Ascending aorta (tissue), 2 donors: ENCODE results near the gene ANKRD23. TPM values are rescaled to one million over a fixed set of nuclear protein-coding genes. Genes with fewer than 3 reads are reported as not detected.
A peak's percentile ranks its signal among the peaks of the same experiment; 100 is the strongest.

Experiments
- DNase-seq, 2 donors: peaks; one replicate each; pipeline ENCODE4 v3.0.0-alpha.2; 2019; ENCODE audit warnings: low spot score in 2 of 2
- H3K27ac ChIP-seq, 2 donors: fragments of 200-600 bp; sonication (generic); one replicate each; pipeline ENCODE4 v1.5.1; 2016 to 2017; ENCODE audit warnings: mild to moderate bottlenecking in 1 of 2
- H3K27me3 ChIP-seq: fragments of 200-600 bp; sonication (generic); one replicate; pipeline ENCODE4 v1.5.1; 2017
- H3K36me3 ChIP-seq, 2 donors: fragments of 200-600 bp; sonication (generic); one replicate each; pipeline ENCODE4 v1.5.1; 2016
- H3K4me1 ChIP-seq, 2 donors: fragments of 200-600 bp; sonication (generic); one replicate each; pipeline ENCODE4 v1.5.1; 2016 to 2017; ENCODE audit warnings: mild to moderate bottlenecking in 1 of 2
- H3K4me3 ChIP-seq, 2 donors: fragments of 200-600 bp; sonication (generic); one replicate each; pipeline ENCODE4 v1.5.1; 2016 to 2017; ENCODE audit warnings: mild to moderate bottlenecking in 1 of 2
- H3K9me3 ChIP-seq, 2 donors: fragments of 200-600 bp; sonication (generic); one replicate each; pipeline ENCODE4 v1.5.1; 2016
- intact Hi-C: fragments of 100-400 bp; cut with DNase I; formaldehyde crosslinking; loops from one replicate; pipeline ENCODE4 v1.15.1; 2023
- total RNA-seq: library from RNA; depleted of rRNA; stranded (reverse); fragments of >200 nt; gene quantifications from one replicate; pipeline ENCODE4 v1.1.0, GENCODE V29; 2016
- TF ChIP-seq, protein P1 (sequence below), 3 experiments: fragments of 200-600 bp in 2 of 3; fragments of 450-650 bp in 1 of 3; sonication (generic) in 2 of 3; IDR thresholded peaks; one replicate each; pipeline ENCODE4 v1.5.1; 2016 to 2019; ENCODE audit warnings: antibody characterized with exemption in 3 of 3, mild to moderate bottlenecking in 1 of 3, moderate library complexity in 1 of 3

The ANKRD23 gene
- total RNA-seq, 1 donor from 2014 or later, result 4.0 TPM

DNA sequence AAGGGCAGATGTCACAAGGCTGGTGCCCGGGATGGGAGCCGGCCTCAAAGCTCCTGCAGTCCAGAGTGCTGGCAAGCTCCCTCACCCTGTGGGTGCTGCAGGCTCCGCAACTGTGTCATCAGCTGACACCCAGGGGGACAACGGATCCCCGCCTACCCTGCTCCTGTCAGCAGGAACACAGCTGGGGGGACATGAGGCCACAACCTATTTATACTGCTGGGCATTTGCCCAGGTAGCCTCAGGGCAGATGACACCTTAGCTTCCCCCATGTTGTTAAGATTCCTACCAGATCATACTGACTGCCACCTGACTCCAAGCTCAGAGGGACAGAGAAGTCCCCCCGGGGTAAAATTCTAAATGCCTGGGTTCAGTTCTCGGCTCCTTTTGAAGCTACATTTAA lies 1.2 kb downstream of the ANKRD23 start:
- intact Hi-C loops, result no loop called here
- H3K4me3 ChIP-seq, result no peak overlapping the region
- TF ChIP-seq, protein P1, sequence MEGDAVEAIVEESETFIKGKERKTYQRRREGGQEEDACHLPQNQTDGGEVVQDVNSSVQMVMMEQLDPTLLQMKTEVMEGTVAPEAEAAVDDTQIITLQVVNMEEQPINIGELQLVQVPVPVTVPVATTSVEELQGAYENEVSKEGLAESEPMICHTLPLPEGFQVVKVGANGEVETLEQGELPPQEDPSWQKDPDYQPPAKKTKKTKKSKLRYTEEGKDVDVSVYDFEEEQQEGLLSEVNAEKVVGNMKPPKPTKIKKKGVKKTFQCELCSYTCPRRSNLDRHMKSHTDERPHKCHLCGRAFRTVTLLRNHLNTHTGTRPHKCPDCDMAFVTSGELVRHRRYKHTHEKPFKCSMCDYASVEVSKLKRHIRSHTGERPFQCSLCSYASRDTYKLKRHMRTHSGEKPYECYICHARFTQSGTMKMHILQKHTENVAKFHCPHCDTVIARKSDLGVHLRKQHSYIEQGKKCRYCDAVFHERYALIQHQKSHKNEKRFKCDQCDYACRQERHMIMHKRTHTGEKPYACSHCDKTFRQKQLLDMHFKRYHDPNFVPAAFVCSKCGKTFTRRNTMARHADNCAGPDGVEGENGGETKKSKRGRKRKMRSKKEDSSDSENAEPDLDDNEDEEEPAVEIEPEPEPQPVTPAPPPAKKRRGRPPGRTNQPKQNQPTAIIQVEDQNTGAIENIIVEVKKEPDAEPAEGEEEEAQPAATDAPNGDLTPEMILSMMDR (IDR thresholded peaks at IDR 0.05), result no peak

DNA sequence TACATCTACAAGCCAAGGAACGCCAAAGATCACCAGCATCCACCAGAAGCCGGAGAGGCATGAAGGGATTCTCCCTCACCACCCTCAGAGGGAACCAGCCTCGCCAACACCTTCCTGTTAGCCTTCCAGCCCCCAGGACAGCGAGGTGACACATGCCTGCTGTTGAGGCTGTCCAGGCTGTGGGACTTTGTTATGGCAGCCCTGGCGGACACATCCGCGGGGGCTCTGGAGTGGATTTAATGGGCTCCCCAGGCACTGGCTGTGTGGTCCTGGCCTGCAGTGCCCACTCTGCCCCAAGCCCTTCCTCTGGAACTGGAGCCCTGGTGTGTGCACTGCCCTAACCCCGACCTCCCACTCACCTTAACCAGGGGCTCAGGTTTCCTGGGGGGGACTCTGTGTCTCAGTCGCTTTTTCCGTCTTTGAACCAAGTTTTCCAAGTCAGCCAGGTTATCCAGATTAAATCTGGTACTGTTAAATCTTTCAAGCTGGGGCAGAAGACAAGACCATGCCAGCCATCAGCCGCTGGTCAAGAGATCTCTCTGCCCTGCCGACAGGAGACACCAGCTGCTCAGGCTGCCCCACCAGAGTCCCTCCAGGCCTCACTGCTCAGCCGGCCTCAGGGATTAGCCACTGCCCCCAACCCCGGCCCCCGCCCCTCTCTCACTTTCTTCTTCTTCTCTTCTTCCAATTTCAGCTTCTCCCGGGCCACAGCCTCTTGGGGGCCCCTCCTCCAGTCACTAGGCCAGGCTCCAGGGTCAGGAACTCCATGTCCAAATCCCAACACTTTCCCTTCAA lies 1.9 kb downstream of the ANKRD23 start:
- TF ChIP-seq, protein P1 (IDR thresholded peaks at IDR 0.05), result no peak
- H3K27ac ChIP-seq, result no peak overlapping the region
- DNase-seq, result no peak

More for the DNA sequence above, 1.2 kb downstream of the ANKRD23 start:
- Histone ChIP-seq H3K9me3 (no peaks in the 10 kb centered on the region), H3K27me3 (no peaks in the 10 kb centered on the region), H3K27ac (no peak overlapping the region), H3K4me1 (no peaks in the 10 kb centered on the region), H3K36me3 (peaks cover 7 to 15% of the 10 kb centered on the region in 2 donors)
- no peak for DNase-seq

DNA sequence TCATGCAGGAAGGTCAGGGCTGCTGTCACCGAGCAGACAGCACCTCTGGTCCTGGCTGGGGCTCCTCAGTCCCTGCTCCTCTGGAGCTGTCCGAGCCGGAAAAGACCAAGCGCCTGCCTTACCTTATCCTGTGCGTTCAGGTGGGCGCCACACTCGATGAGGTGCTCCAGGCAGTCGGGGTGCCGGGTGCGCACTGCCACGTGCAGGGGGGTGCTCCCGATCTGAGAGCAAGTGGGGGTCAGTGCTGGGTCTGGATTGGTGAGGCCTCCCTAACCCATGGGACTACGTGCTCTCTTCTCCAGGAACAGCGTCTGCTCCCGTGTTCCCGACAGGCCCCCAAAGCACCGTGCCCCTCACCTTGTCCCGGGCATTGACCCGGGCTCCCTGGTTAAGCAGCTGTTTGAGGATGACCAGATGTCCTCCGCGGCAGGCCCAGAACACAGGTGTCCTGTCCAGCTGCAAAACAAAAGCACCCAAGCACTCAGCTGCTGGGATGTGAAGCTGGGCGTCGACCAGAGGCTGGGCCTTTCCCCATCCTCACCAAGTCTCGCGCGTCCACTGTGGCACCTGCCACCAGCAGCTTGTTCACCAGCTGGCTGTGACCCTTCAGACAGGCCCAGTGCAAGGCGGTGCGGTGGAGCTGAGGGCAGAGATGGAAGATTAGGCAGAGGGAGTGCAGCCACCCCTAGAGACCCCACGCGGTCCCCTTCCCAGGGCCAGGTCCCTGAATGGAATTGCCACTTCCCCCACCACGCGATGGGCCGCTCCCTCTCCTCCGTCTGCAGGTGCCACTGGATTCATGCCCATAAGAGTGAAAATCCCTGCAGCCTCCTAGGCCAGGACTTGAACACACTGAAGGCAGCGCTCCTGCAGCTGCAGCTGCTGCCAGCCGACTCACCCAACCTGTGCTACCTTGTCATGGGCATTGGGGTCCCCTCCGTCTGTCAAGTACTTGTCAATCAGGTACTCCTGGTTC lies 3.7 kb downstream of the ANKRD23 start:
- no peak for DNase-seq
- Histone ChIP-seq H3K36me3 (peaks cover 0 to 7% of the 10 kb centered on the region in 2 donors), H3K9me3 (no peaks in the 10 kb centered on the region), H3K27me3 (no peaks in the 10 kb centered on the region), H3K4me3 (no peak overlapping the region), H3K27ac (no peak overlapping the region), H3K4me1 (no peaks in the 10 kb centered on the region)
- TF ChIP-seq, protein P1 (IDR thresholded peaks at IDR 0.05), result no peak
- intact Hi-C loops, result no loop called here

More for the DNA sequence above, 1.9 kb downstream of the ANKRD23 start:
- Histone ChIP-seq H3K36me3 (peaks cover 6 to 14% of the 10 kb centered on the region in 2 donors), H3K4me1 (no peaks in the 10 kb centered on the region), H3K4me3 (no peak overlapping the region), H3K9me3 (no peaks in the 10 kb centered on the region), H3K27me3 (no peaks in the 10 kb centered on the region)
- intact Hi-C loops, result no loop called here

GRCh38 chr2:96839293-96839874 lies 4.4 kb downstream of the ANKRD23 start:
- Histone ChIP-seq H3K9me3 (no peaks in the 10 kb centered on the region), H3K4me3 (peak overlapping the region in 1 of 2 donors; percentile 4), H3K27ac (no peak overlapping the region)

More at GRCh38 chr2:96839293-96839874, 4.4 kb downstream of the ANKRD23 start:
- intact Hi-C loops, result no loop called here
- Histone ChIP-seq H3K36me3 (peaks cover 0 to 7% of the 10 kb centered on the region in 2 donors), H3K4me1 (no peaks in the 10 kb centered on the region), H3K27me3 (no peaks in the 10 kb centered on the region)
- TF ChIP-seq, protein P1 (IDR thresholded peaks at IDR 0.05), result no peak
- DNase-seq, result peak in 1 of 2 donors; percentile 78
